Measurements from ENCODE around the gene ADSL.

- TF ChIP-seq CTCF (IDR thresholded peaks at IDR 0.05) (no peak), POLR2A (IDR thresholded peaks at IDR 0.05) (no peak)
These were observed 16.8 kb upstream of the ADSL start for GRCh38 chr22:40329466-40329865.

All from lower leg skin (tissue), 3 donors.